ENCODE results near the gene COL18A1. TPM values are rescaled to one million over a fixed set of nuclear protein-coding genes. Genes with fewer than 3 reads are reported as not detected.

The COL18A1 gene
- total and polyA plus RNA-seq, 9 of the 15 experiments (the other 6 are each of a cell fraction or from before 2014, with no cell fraction given), result 0.14 to 16.4 (median 2.0) TPM

DNA sequence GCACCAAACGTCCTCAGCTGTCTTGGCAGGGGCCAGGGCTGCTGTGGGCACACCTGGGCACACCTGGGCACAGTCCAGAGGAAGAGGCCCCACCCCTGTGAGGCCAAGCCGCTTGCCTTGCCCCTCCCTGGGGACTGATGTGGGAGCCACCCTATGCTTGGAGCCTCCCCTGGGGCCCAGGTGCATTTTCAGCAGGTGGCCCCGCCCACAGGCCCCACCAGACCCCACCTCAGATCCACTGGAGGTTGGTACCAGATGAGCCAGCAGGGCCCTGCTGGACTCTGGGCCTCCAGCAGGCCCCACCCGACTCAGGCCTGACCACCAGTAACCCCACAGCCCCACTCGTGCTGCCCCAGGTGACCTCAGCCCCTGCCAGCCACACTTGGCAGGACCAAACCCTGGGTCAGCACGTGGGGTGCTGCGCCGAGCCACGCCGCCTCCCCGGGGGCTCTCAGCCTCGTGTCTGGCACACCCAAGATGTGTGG is 128.4 kb downstream of the COL18A1 start:
- FAIRE-seq, result no peak

More for the DNA sequence above, 128.4 kb downstream of the COL18A1 start:
- no peak overlapping the region for H3K4me3 ChIP-seq
- no peaks in the 10 kb centered on the region for H3K9me3 ChIP-seq (replicated peaks; ENCODE audit: control insufficient read depth, insufficient read depth, low read depth, low read length)
- intact Hi-C loops (cut with micrococcal nuclease), result no loop called here
- H3K4me1 ChIP-seq (replicated peaks in 1 of 2; ENCODE audit: control insufficient read depth in 2 of 2, insufficient read depth in 2 of 2, low read length in 2 of 2), result peaks cover 0 to 54% of the 10 kb centered on the region in 2 experiments; a peak in 2 of 5 replicates
- no peak for ATAC-seq
- DNase-seq (ENCODE audit: extremely low read depth in 1 of 4, low spot score in 3 of 4), result no peak
- TF ChIP-seq ESRRA (IDR thresholded peaks at IDR 0.05; ENCODE audit: borderline replicate concordance, low read depth) (no peak), YBX1 (IDR thresholded peaks at IDR 0.05) (no peak), ELF2 (CRISPR knock-in tag; IDR thresholded peaks at IDR 0.05) (no peak), TGIF2 (CRISPR knock-in tag; IDR thresholded peaks at IDR 0.05) (no peak), ZNF512 (tag; IDR thresholded peaks at IDR 0.05) (no peak), SLC30A9 (CRISPR knock-in tag; IDR thresholded peaks at IDR 0.05) (no peak), RBM25 (IDR thresholded peaks at IDR 0.05; ENCODE audit: low read depth, low read length, severe bottlenecking) (no peak), POLR2G (IDR thresholded peaks at IDR 0.05; ENCODE audit: low read depth, low read length) (no peak), SRSF9 (IDR thresholded peaks at IDR 0.05; ENCODE audit: borderline replicate concordance, low read depth, low read length) (no peak), LCOR (CRISPR knock-in tag; IDR thresholded peaks at IDR 0.05) (no peak)
- TF ChIP-seq, protein P1, sequence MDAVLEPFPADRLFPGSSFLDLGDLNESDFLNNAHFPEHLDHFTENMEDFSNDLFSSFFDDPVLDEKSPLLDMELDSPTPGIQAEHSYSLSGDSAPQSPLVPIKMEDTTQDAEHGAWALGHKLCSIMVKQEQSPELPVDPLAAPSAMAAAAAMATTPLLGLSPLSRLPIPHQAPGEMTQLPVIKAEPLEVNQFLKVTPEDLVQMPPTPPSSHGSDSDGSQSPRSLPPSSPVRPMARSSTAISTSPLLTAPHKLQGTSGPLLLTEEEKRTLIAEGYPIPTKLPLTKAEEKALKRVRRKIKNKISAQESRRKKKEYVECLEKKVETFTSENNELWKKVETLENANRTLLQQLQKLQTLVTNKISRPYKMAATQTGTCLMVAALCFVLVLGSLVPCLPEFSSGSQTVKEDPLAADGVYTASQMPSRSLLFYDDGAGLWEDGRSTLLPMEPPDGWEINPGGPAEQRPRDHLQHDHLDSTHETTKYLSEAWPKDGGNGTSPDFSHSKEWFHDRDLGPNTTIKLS (IDR thresholded peaks at IDR 0.05; ENCODE audit: borderline replicate concordance, low read depth), result no peak
- H3K9me1 ChIP-seq (ENCODE audit: control insufficient read depth, insufficient read depth, low read length), result no peaks in the 10 kb centered on the region
- no TSS peak for BruUV-seq (replicated peaks)
- H3K79me2 ChIP-seq (ENCODE audit: control insufficient read depth, insufficient read depth, low read length), result peaks cover 50% of the 10 kb centered on the region
- H3K36me3 ChIP-seq (ENCODE audit: control insufficient read depth, insufficient read depth, low read length), result peaks cover 92% of the 10 kb centered on the region
- no peak overlapping the region for H2AFZ ChIP-seq (ENCODE audit: low read depth, low read length)
- in situ Hi-C loops (cut with MboI), result no loop called here
- POLR2A ChIA-PET, result no interaction called here
- peaks cover 4% of the 10 kb centered on the region; the same call in 1 of the 2 replicates for H4K20me1 ChIP-seq (replicated peaks; ENCODE audit: control insufficient read depth, insufficient read depth, low read length)
- H3K4me2 ChIP-seq (ENCODE audit: insufficient read depth, low read length), result no peak overlapping the region
- H3K9ac ChIP-seq (ENCODE audit: insufficient read depth in 1 of 2, low read depth in 2 of 2, low read length in 2 of 2), result no peak overlapping the region
- no peaks in the 10 kb centered on the region for H3K27me3 ChIP-seq (ENCODE audit: control insufficient read depth in 2 of 2, insufficient read depth in 2 of 2, low read length in 2 of 2)
- no peak overlapping the region for H3K27ac ChIP-seq (ENCODE audit: extremely low read depth, low read depth, low read length)
- CTCF ChIA-PET (ENCODE audit: low intra/inter-chr PET ratio), result no interaction called here
- WGBS (ENCODE audit: insufficient coverage, low coverage, missing lambda C conversion rate), result 80% methylated on average over 6 of the region's 12 CpGs
